GM12891 (cell line): ENCODE data around the gene HTT-AS.
A peak's percentile ranks its signal among the peaks of the same experiment; 100 is the strongest.

Experiments used
- POLR2A ChIP-seq: IDR thresholded peaks from 2 replicates; pipeline ENCODE4 v1.6.1; 2011; ENCODE audit warnings: low read depth, low read length, control low read depth
- POLR2AphosphoS5 ChIP-seq: IDR thresholded peaks from 2 replicates; pipeline ENCODE4 v1.6.1; 2011; ENCODE audit warnings: low read depth, low read length, control low read depth
- SPI1 ChIP-seq: IDR thresholded peaks from 2 replicates; pipeline ENCODE4 v1.6.1; 2011; ENCODE audit warnings: low read depth, low read length, control low read depth

GRCh38 chr4:3079694-3080123, 5.4 kb upstream of the HTT-AS start:
- TF ChIP-seq POLR2A (no peak), POLR2AphosphoS5 (peak; percentile 30; the same call in 1 of the 2 replicates), SPI1 (no peak; the same call in 1 of the 2 replicates)
